D721Med (cell line): ENCODE results near the gene SNTA1.

ENCODE experiments used
- DNase-seq: peaks from one replicate; pipeline ENCODE4 v3.0.0; 2011; ENCODE audit warnings: low spot score; ENCODE audit not compliant: insufficient read length
- FAIRE-seq: peaks from 2 replicates; lab custom pipeline; 2011; peaks lifted over from hg19 to GRCh38; lab: Jason Lieb, UNC
- TF ChIP-seq, protein P1 (sequence below): IDR thresholded peaks from 2 replicates; pipeline ENCODE4 v1.5.1; 2012; ENCODE audit warnings: mild to moderate bottlenecking, control low read depth; ENCODE audit not compliant: insufficient read depth; ENCODE audit errors: missing control alignments

SNTA1 gene

DNA sequence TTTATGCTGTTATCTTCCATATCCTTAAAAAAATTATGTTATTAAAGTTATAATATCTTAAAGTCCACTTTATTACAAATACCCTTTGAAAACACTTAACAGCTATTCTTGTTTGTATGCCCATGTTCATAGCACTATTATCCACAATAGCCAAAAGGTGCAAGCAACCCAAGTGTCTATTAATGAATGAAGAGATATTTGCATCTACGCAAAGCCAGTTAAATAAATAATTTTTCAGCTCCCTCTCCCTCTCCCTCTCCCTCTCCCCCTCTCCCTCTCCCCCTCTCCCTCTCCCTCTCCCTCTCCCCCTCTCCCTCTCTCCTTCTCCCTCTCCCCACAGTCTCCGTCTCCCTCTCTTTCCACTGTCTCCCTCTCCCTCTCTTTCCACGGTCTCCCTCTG lies 55.3 kb downstream of the SNTA1 start:
- no peak for FAIRE-seq
- TF ChIP-seq, protein P1, sequence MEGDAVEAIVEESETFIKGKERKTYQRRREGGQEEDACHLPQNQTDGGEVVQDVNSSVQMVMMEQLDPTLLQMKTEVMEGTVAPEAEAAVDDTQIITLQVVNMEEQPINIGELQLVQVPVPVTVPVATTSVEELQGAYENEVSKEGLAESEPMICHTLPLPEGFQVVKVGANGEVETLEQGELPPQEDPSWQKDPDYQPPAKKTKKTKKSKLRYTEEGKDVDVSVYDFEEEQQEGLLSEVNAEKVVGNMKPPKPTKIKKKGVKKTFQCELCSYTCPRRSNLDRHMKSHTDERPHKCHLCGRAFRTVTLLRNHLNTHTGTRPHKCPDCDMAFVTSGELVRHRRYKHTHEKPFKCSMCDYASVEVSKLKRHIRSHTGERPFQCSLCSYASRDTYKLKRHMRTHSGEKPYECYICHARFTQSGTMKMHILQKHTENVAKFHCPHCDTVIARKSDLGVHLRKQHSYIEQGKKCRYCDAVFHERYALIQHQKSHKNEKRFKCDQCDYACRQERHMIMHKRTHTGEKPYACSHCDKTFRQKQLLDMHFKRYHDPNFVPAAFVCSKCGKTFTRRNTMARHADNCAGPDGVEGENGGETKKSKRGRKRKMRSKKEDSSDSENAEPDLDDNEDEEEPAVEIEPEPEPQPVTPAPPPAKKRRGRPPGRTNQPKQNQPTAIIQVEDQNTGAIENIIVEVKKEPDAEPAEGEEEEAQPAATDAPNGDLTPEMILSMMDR = no peak
- DNase-seq = no peak

DNA sequence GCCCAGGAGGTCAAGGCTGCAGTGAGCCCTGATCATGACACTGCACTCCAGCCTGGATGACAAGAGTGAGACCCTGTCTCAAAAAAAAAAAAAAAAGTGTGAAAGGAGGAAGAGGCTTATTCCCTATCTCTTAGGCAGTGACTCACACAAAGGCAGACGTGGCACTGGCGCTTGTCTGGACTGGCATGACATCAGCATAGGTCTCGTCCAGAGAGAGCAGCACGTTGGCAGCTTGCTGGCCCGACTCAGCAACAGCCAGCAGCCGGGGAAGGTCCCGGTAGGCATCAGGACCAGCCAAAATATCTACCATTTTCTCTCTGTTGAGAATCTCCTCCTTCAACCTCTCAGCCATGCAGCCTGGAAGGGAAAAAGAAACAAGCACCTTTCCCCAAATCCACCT lies 56.4 kb downstream of the SNTA1 start:
- TF ChIP-seq, protein P1 = no peak
- DNase-seq = no peak
- no peak for FAIRE-seq

DNA sequence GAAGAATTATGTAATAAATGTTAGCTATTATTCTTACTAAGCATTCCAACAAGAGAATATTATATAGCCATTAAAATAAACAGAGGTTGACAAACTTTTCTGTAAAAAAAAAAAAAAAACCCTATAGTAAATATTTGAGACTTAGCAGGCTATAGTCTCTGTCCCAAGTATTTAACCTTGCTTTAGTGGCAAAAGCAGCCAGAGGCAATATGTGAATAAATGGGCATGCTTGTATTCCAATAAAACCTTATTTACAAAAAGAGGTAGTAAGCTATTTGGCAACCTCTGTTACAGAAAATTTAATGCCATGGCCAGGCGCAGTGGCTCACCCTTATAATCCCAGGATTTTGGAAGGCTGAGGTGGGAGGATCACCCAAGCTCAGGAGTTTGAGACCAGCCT lies 56.9 kb downstream of the SNTA1 start:
- FAIRE-seq = no peak
- TF ChIP-seq, protein P1 = no peak
- DNase-seq = no peak

DNA sequence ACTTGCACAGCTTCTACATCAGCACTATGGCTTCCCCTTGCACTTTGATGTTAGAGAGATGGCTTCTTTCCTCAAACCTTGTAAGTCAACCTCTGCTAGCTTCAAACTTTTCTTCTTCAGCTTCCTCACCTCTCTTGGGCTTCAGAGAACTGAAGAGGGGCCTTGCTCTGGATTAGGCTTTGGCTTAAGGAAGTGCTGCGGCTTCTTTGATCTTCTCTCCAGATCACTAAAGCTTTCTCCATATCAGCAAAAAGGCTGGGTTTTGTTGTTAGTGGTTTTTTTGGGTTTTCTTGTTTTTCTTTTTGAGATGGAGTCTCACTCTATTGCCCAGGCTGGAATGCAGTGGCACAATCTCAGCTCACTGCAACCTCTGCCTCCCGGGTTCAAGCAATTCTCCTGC lies 66.2 kb downstream of the SNTA1 start:
- DNase-seq (no peak), FAIRE-seq (no peak)
- TF ChIP-seq, protein P1 = no peak

DNA sequence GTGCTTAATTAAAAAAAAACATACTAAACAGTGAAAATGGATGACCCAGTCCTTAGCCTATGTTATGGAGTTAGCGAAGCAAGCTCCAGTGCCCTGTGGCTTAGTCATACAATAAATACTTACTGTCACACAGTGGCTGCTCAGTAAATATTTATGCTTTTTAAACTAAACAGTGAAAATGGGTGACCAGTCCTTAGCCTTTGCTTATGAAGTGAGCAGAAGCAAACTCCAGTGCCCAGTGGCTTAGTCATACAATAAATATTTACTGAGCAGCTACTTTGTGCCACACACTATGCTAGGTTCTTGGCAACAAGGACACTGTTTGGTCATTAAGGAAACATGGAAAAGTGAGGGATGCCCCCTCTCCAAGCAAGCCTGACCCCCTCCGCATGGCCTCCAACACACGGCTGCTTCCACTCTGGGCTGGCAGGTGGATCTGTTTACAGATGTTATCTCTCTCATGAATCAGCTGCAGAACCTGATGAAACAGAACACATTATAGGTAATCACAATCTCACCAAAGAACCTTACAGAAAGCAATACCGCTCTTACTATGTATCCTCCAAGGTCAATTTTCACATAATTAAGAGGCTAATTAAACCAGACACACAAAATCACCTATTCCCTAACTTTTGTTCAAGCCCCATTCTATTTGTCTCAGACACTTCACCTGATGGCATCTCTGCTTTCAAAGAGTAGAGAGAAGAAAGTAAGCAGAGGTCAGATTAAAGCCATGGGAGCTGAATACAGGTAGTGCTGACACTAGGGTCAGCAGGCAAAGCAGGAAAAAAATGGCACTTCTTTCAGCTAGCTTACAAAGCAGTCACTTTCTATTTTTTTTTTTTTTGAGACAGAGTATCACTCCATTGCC lies 69.6 kb downstream of the SNTA1 start:
- no peak for DNase-seq
- no peak for FAIRE-seq
- TF ChIP-seq, protein P1 = no peak

DNA sequence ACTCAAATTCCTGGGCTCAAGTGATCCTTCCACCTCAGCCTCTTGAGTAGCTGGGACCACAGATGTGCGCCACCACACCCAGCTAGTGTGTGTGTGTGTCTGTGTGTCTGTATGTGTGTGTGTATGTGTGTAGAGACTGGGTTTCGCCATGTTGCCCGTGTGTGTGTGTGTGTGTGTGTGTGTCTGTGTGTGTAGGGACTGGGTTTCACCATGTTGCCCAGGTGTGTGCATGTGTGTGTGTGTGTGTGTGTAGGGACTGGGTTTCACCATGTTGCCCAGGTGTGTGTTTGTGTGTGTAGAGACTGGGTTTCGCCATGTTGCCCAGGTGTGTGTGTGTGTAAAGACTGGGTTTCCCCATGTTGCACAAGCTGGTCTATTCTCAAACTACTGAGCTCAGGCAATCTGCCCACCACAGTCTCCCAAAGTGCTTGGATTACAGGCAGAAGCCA lies 70.5 kb downstream of the SNTA1 start:
- DNase-seq = no peak
- no peak for FAIRE-seq
- TF ChIP-seq, protein P1 = no peak

DNA sequence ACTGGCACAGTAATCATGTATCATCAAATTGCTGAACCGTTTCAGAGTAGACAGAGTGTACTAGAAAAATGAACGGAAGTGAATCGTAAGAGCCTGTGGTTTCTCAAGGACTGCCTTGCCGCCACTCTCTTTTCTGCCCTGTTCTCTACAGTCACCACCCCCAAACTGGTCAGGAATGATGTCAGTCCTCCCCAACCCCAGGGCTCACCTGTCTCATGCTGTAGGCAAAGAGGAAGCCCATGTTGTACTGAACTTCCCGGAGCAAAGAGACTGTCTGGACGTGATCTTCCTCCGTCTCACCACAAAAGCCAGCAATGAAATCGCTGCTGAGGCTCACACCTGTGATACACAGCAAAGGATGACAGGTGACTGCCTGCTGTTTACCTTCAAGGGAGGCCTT lies 73.3 kb downstream of the SNTA1 start:
- DNase-seq (no peak), FAIRE-seq (no peak)
- TF ChIP-seq, protein P1 = no peak
